ENCODE measurements around the gene FAM72B. TPM values are rescaled to one million over a fixed set of nuclear protein-coding genes. Genes with fewer than 3 reads are reported as not detected.
A peak's percentile ranks its signal among the peaks of the same experiment; 100 is the strongest.
"Not testable (repeated sequence)": the region's sequence is repeated elsewhere in the genome, so short reads cannot be mapped to it uniquely, and the experiment has no call there.

The FAM72B gene
- 1 to 10 TPM in 1 of 3 donors, under 1 TPM in 2; 0.26 to 2.6 (median 0.89) TPM for total RNA-seq
- long read RNA-seq, donor 1, partial matches to known transcripts, result 0 of 3 reads
- long read RNA-seq, donor 1, other reads (novel, unspliced or antisense), result 1 of 3 reads
- long read RNA-seq, donor 2, partial matches to known transcripts, result 0 of 2 reads
- long read RNA-seq, donor 2, other reads (novel, unspliced or antisense), result 1 of 2 reads

GRCh38 chr1:121184290-121185127 lies at the start of gene FAM72B, which contains the start of gene SRGAP2C:
FAM72B (minus strand) TSS chr1:121184340; CDS start chr1:121183489, 851 bp downstream.
SRGAP2C (plus strand) TSS chr1:121184975; CDS start chr1:121187447, 2,472 bp downstream.
- H3K4me1 ChIP-seq (ENCODE audit: low read depth); intact Hi-C loops (cut with DNase I, micrococcal nuclease): not testable (repeated sequence)

GRCh38 chr1:121232445-121233125 lies 48.4 kb upstream of the FAM72B start:
- H3K4me1 ChIP-seq (ENCODE audit: low read depth); intact Hi-C loops (cut with DNase I, micrococcal nuclease); H3K36me3 ChIP-seq (ENCODE audit: low read depth); H3K9me3 ChIP-seq; DNase-seq; H3K4me3 ChIP-seq: not testable (repeated sequence)
- ATAC-seq, result peak; percentile 39

More at GRCh38 chr1:121184290-121185127, at the start of gene FAM72B, which contains the start of gene SRGAP2C:
- DNase-seq (peak; percentile 91 to 94 (median 93)), ATAC-seq (peak; percentile 87)
- not testable (repeated sequence) for H3K4me3 ChIP-seq; H3K36me3 ChIP-seq (ENCODE audit: low read depth); H3K9me3 ChIP-seq

GRCh38 chr1:121230636-121231035 lies 46.5 kb upstream of the FAM72B start:
- H3K36me3 ChIP-seq (ENCODE audit: low read depth); H3K9me3 ChIP-seq; intact Hi-C loops (cut with DNase I, micrococcal nuclease); H3K4me1 ChIP-seq (ENCODE audit: low read depth); ATAC-seq; H3K4me3 ChIP-seq; DNase-seq: not testable (repeated sequence)

GRCh38 chr1:121227544-121228330 lies 43.6 kb upstream of the FAM72B start:
- H3K4me1 ChIP-seq (ENCODE audit: low read depth); DNase-seq; intact Hi-C loops (cut with DNase I, micrococcal nuclease); H3K4me3 ChIP-seq; ATAC-seq; H3K9me3 ChIP-seq; H3K36me3 ChIP-seq (ENCODE audit: low read depth): not testable (repeated sequence)

GRCh38 chr1:121226925-121227324 lies 42.8 kb upstream of the FAM72B start:
- ATAC-seq; H3K4me3 ChIP-seq; intact Hi-C loops (cut with DNase I, micrococcal nuclease): not testable (repeated sequence)

GRCh38 chr1:121226295-121226904 lies 42.3 kb upstream of the FAM72B start:
- intact Hi-C loops (cut with DNase I, micrococcal nuclease); H3K36me3 ChIP-seq (ENCODE audit: low read depth); DNase-seq; H3K4me3 ChIP-seq; H3K9me3 ChIP-seq; H3K4me1 ChIP-seq (ENCODE audit: low read depth); ATAC-seq: not testable (repeated sequence)

More at GRCh38 chr1:121226925-121227324, 42.8 kb upstream of the FAM72B start:
- not testable (repeated sequence) for H3K4me1 ChIP-seq (ENCODE audit: low read depth); H3K36me3 ChIP-seq (ENCODE audit: low read depth); DNase-seq; H3K9me3 ChIP-seq

- H3K36me3 ChIP-seq (ENCODE audit: low read depth); H3K4me1 ChIP-seq (ENCODE audit: low read depth); intact Hi-C loops (cut with DNase I, micrococcal nuclease); H3K9me3 ChIP-seq; DNase-seq; H3K4me3 ChIP-seq: not testable (repeated sequence)
- peak; percentile 83 for ATAC-seq
Measured at GRCh38 chr1:121224714-121225113, 40.6 kb upstream of the FAM72B start.

GRCh38 chr1:121221770-121222169 lies 37.6 kb upstream of the FAM72B start:
- ATAC-seq, result peak; percentile 38
- intact Hi-C loops (cut with DNase I, micrococcal nuclease); H3K4me3 ChIP-seq; H3K4me1 ChIP-seq (ENCODE audit: low read depth); DNase-seq; H3K36me3 ChIP-seq (ENCODE audit: low read depth); H3K9me3 ChIP-seq: not testable (repeated sequence)

GRCh38 chr1:121216676-121217075 lies 32.5 kb upstream of the FAM72B start:
- intact Hi-C loops (cut with DNase I, micrococcal nuclease), result not testable (repeated sequence)

GRCh38 chr1:121215699-121216417 lies 31.7 kb upstream of the FAM72B start:
- DNase-seq; H3K9me3 ChIP-seq; ATAC-seq; H3K36me3 ChIP-seq (ENCODE audit: low read depth); intact Hi-C loops (cut with DNase I, micrococcal nuclease); H3K4me3 ChIP-seq; H3K4me1 ChIP-seq (ENCODE audit: low read depth): not testable (repeated sequence)

More at GRCh38 chr1:121216676-121217075, 32.5 kb upstream of the FAM72B start:
- H3K36me3 ChIP-seq (ENCODE audit: low read depth); H3K9me3 ChIP-seq; H3K4me3 ChIP-seq; ATAC-seq; H3K4me1 ChIP-seq (ENCODE audit: low read depth); DNase-seq: not testable (repeated sequence)

GRCh38 chr1:121214544-121215156 lies 30.5 kb upstream of the FAM72B start:
- peak; percentile 53 for ATAC-seq
- intact Hi-C loops (cut with DNase I, micrococcal nuclease); H3K4me1 ChIP-seq (ENCODE audit: low read depth); H3K36me3 ChIP-seq (ENCODE audit: low read depth); DNase-seq; H3K4me3 ChIP-seq; H3K9me3 ChIP-seq: not testable (repeated sequence)

- ATAC-seq; H3K36me3 ChIP-seq (ENCODE audit: low read depth); DNase-seq; intact Hi-C loops (cut with DNase I, micrococcal nuclease); H3K4me3 ChIP-seq; H3K4me1 ChIP-seq (ENCODE audit: low read depth); H3K9me3 ChIP-seq: not testable (repeated sequence)
Measured at GRCh38 chr1:121213491-121213890, 29.4 kb upstream of the FAM72B start.

Measured in mucosa of descending colon (tissue), 3 donors.